CD4-positive, alpha-beta T cell (primary cell): ENCODE data around the gene PPP2R5C. TPM values are rescaled to one million over a fixed set of nuclear protein-coding genes. Genes with fewer than 3 reads are reported as not detected.

ENCODE experiments used
- ATAC-seq: fragments of 200-7000 bp; cut with Tn5 transposase; one replicate; pipeline ENCODE4 v1.10.0; 2022; ENCODE audit warnings: mild to moderate bottlenecking; ENCODE audit not compliant: poor library complexity
- CTCF ChIA-PET: fragments of 350-600 bp; sonication (Branson Sonifier 250); formaldehyde crosslinking; loops from one replicate; lab custom pipeline; 2021; ENCODE audit warnings: antibody characterized with exemption, inconsistent platforms; lab: Charles Lee
- POLR2A ChIA-PET: fragments of 350-600 bp; sonication (Branson Sonifier 250); formaldehyde crosslinking; loops from one replicate; lab custom pipeline; 2021; ENCODE audit warnings: antibody characterized with exemption, inconsistent platforms; lab: Charles Lee
- DNase-seq, 14 experiments: peaks; one replicate each; pipeline ENCODE4 v3.0.0-alpha.2; 2013 to 2020; ENCODE audit warnings: mixed read lengths in 2 of 14
- H3K27ac ChIP-seq, 2 donors: one replicate each; pipeline versions ENCODE4 v1.5.1 to v1.7.0; 2013; ENCODE audit warnings: low read length in 2 of 2, low read depth in 1 of 2, mild to moderate bottlenecking in 1 of 2
- H3K27me3 ChIP-seq, 2 experiments: 1 replicate in 1 of 2; 2 replicates in 1 of 2; pipeline versions ENCODE4 v1.6.1 to v1.7.0; 2013; ENCODE audit warnings: low read length in 2 of 2, control low read depth in 1 of 2, mild to moderate bottlenecking in 1 of 2, moderate library complexity in 1 of 2; ENCODE audit not compliant: insufficient read depth in 2 of 2, control insufficient read depth in 1 of 2
- H3K36me3 ChIP-seq: one replicate; pipeline ENCODE4 v1.6.1; 2013; ENCODE audit warnings: low read length, control low read depth; ENCODE audit not compliant: insufficient read depth
- H3K4me1 ChIP-seq: one replicate; pipeline ENCODE4 v1.6.1; 2013; ENCODE audit warnings: low read length, control low read depth; ENCODE audit not compliant: insufficient read depth
- H3K4me3 ChIP-seq: one replicate; pipeline ENCODE4 v1.5.1; 2013; ENCODE audit warnings: mild to moderate bottlenecking, low read length, moderate library complexity
- H3K9me3 ChIP-seq, 2 experiments: 1 replicate in 1 of 2; 2 replicates in 1 of 2; pipeline versions ENCODE4 v1.6.1 to v1.7.0; 2013; ENCODE audit warnings: low read length in 2 of 2, mild to moderate bottlenecking in 2 of 2, control low read depth in 1 of 2, moderate library complexity in 1 of 2; ENCODE audit not compliant: control insufficient read depth in 1 of 2, insufficient read depth in 1 of 2
- H3K27ac Mint-ChIP-seq: one replicate; pipeline ENCODE4 v1.8.0; 2020; ENCODE audit warnings: mixed read lengths
- H3K27me3 Mint-ChIP-seq: one replicate; pipeline ENCODE4 v1.8.0; 2021; ENCODE audit warnings: mixed read lengths
- H3K36me3 Mint-ChIP-seq: one replicate; pipeline ENCODE4 v1.8.0; 2021; ENCODE audit warnings: low read depth, mixed read lengths
- H3K4me1 Mint-ChIP-seq: one replicate; pipeline ENCODE4 v1.8.0; 2021; ENCODE audit warnings: low read depth, mixed read lengths
- H3K4me3 Mint-ChIP-seq: one replicate; pipeline ENCODE4 v1.8.0; 2020; ENCODE audit warnings: mild to moderate bottlenecking, mixed read lengths
- H3K9me3 Mint-ChIP-seq: one replicate; pipeline ENCODE4 v1.8.0; 2020; ENCODE audit warnings: mixed read lengths
- intact Hi-C, 2 experiments: fragments of 100-400 bp; cut with DNase I in 1 of 2; cut with micrococcal nuclease in 1 of 2; formaldehyde crosslinking; loops; one replicate each; pipeline versions ENCODE4 v1.15.1 to v1.9.0; 2023 to 2025; cut with DNase I, micrococcal nuclease
- total RNA-seq, 174 experiments: library from RNA in 2 of 174; stranded (reverse) in 2 of 174; gene quantifications; one replicate each; pipeline ENCODE4 v1.2.3 and lab custom pipeline; 2021 to 2026
- TF ChIP-seq, protein P1 (sequence below): fragments of 200-600 bp; IDR thresholded peaks from one replicate; pipeline ENCODE4 v1.8.0; 2022; ENCODE audit warnings: antibody characterized with exemption, mild to moderate bottlenecking

Gene PPP2R5C
- total RNA-seq, 2 experiments from 2014 or later, result 463 to 487 TPM

DNA sequence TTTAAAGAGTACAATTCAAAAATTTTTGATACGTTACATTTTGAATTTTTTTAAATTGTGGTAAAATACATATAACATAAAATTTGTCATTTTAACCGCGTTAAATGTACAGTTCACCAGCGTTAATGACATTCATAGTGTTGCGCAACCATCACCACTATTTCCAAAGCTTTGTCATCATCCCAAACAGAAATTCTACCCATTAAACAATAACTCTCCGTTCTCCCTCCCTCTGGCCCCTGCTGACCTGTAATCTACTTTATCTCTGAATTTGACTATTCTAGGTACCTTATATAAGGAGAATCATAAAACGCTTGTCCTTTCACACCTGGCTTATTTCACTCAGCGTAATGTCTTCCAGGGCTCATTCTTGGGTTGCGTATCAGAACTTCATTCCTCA, 133.7 kb downstream of the PPP2R5C start:
- intact Hi-C loops, result loop anchor here in 1 of 2 experiments (5.0 kb wide), 1 partner anchor 188 kb away; no protein-coding TSS in a partner anchor

DNA sequence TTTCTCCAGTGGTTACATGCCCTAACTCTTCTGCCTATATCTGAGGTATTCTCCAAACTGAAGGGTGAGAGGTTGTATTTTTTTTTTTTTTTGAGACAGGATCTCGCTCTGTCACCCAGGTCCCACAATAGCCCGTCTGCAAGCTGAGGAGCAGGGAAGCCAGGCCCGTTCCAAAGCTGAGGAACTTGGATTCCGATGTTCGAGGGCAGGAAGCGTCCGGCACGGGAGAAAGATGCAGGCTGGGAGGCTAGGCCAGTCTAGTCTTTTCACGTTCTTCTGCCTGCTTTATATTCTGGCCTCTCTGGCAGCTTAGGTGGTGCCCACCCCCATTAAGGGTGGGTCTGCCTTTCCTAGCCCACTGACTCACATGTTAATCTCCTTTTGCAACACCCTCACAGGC, 135.8 kb downstream of the PPP2R5C start:
- no peak for ATAC-seq

More for the DNA sequence above, 133.7 kb downstream of the PPP2R5C start:
- Histone ChIP-seq H3K36me3 (peaks cover 91% of the 10 kb centered on the region), H3K4me3 (no peak overlapping the region), H3K4me1 (no peaks in the 10 kb centered on the region), H3K27ac (no peak overlapping the region), H3K9me3 (no peaks in the 10 kb centered on the region), H3K27me3 (no peaks in the 10 kb centered on the region)
- H3K4me3 Mint-ChIP-seq, result no peak overlapping the region
- no peak for DNase-seq
- H3K4me1 Mint-ChIP-seq, result no peaks in the 10 kb centered on the region
- TF ChIP-seq, protein P1, sequence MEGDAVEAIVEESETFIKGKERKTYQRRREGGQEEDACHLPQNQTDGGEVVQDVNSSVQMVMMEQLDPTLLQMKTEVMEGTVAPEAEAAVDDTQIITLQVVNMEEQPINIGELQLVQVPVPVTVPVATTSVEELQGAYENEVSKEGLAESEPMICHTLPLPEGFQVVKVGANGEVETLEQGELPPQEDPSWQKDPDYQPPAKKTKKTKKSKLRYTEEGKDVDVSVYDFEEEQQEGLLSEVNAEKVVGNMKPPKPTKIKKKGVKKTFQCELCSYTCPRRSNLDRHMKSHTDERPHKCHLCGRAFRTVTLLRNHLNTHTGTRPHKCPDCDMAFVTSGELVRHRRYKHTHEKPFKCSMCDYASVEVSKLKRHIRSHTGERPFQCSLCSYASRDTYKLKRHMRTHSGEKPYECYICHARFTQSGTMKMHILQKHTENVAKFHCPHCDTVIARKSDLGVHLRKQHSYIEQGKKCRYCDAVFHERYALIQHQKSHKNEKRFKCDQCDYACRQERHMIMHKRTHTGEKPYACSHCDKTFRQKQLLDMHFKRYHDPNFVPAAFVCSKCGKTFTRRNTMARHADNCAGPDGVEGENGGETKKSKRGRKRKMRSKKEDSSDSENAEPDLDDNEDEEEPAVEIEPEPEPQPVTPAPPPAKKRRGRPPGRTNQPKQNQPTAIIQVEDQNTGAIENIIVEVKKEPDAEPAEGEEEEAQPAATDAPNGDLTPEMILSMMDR, result no peak
- no peaks in the 10 kb centered on the region for H3K27me3 Mint-ChIP-seq
- ChIA-PET CTCF (no interaction called here), POLR2A (no interaction called here)
- no peak overlapping the region for H3K27ac Mint-ChIP-seq
- peaks cover 93% of the 10 kb centered on the region for H3K36me3 Mint-ChIP-seq
- H3K9me3 Mint-ChIP-seq, result no peaks in the 10 kb centered on the region
- ATAC-seq, result no peak

DNA sequence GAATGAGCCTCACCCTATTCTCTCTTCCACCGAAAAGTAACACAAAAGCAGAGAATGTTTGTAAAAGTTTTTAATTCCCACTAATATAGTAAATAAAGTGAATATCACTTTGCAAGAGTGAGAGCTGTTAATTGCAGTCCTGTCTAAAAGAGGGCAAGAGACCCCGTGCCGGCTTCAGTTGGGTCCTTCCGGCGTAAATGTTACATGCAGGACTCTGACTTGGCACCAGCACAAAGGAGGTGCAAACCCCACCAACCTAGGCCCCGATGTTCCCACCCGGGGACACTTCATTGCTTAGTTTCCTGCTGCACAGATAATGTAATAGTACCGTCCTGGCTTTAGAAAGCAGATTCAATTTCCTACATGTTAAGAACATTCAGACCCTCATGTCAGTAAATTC, 136.9 kb downstream of the PPP2R5C start:
- Histone ChIP-seq H3K4me1 (no peaks in the 10 kb centered on the region), H3K9me3 (no peaks in the 10 kb centered on the region), H3K27me3 (no peaks in the 10 kb centered on the region), H3K36me3 (peaks cover 96% of the 10 kb centered on the region), H3K4me3 (no peak overlapping the region), H3K27ac (no peak overlapping the region)
- CTCF ChIA-PET, result interaction anchor here (2.1 kb wide), 1 partner anchor 128 kb away, joined by 5 read pairs; no protein-coding TSS in a partner anchor
- DNase-seq (no peak), ATAC-seq (no peak)
- Mint-ChIP-seq H3K36me3 (peaks cover 95% of the 10 kb centered on the region), H3K4me3 (no peak overlapping the region), H3K9me3 (no peaks in the 10 kb centered on the region), H3K27me3 (no peaks in the 10 kb centered on the region), H3K4me1 (no peaks in the 10 kb centered on the region), H3K27ac (peak overlapping the region; percentile 59)
- intact Hi-C loops, result loop anchor here in 1 of 2 experiments (5.0 kb wide), 1 partner anchor 191 kb away; no protein-coding TSS in a partner anchor
- TF ChIP-seq, protein P1, result no peak
- POLR2A ChIA-PET, result no interaction called here

More for the DNA sequence above, 135.8 kb downstream of the PPP2R5C start:
- ChIA-PET CTCF (interaction anchor here (2.1 kb wide), 1 partner anchor 126 kb away, joined by 5 read pairs; no protein-coding TSS in a partner anchor), POLR2A (no interaction called here)
- peak overlapping the region; percentile 59 for H3K27ac Mint-ChIP-seq
- no peaks in the 10 kb centered on the region for H3K9me3 ChIP-seq
- intact Hi-C loops, result loop anchor here in 1 of 2 experiments (5.0 kb wide), 1 partner anchor 190 kb away; no protein-coding TSS in a partner anchor
- DNase-seq, result no peak
- no peaks in the 10 kb centered on the region for H3K27me3 ChIP-seq
- H3K27me3 Mint-ChIP-seq, result no peaks in the 10 kb centered on the region
- no peak overlapping the region for H3K4me3 Mint-ChIP-seq
- H3K9me3 Mint-ChIP-seq, result no peaks in the 10 kb centered on the region
- H3K36me3 Mint-ChIP-seq, result peaks cover 93% of the 10 kb centered on the region
- TF ChIP-seq, protein P1, result no peak
- no peaks in the 10 kb centered on the region for H3K4me1 ChIP-seq
- H3K4me1 Mint-ChIP-seq, result no peaks in the 10 kb centered on the region
- no peak overlapping the region for H3K27ac ChIP-seq
- no peak overlapping the region for H3K4me3 ChIP-seq
- H3K36me3 ChIP-seq, result peaks cover 96% of the 10 kb centered on the region
